ENCODE results near the gene RUSF1.
"Not testable (repeated sequence)": the region's sequence is repeated elsewhere in the genome, so short reads cannot be mapped to it uniquely, and the experiment has no call there.

RUSF1 gene

DNA sequence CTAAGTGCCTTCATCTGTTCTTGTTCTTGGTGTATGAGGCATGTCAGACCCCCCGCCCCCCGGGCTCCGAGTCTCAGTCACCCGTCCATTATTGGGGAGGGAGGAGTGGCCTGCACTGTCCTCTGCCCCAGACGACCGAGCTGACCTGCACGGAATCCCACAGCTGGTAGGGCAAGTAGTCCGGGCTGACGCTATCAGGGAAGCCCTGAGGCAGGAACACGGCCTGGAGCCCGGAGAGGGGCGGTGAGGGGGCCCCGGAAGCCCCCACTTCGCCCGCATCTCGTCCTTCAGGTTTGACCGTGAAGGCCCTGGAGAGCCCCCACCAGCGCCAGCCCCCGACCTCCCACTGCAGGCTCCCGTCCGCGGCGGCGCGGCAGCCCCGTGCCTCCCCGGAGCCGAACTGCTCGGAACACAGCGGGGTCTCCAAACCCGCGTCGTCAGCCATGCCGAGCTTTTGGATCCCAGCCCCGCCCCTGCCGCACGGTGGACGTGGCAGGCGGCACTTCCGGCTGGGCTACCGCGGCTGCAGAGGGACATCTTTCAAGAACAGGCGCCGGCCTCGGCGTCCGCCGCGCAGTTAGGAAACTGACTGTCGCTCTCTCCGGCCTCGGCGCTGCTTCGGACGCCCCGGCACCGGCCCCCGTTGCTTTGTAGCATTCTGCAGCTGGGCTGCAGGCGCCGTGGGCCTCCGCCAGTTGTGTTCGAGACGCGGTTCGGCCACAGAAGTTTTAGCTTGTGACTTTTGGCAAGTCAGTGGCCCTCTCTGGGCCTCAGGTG, at the start of gene RUSF1:
TSS of gene RUSF1 (minus strand) at position 463 of the 777 bp plus-strand sequence. CDS start at position 445, 18 bp downstream.
- DNase-seq (ENCODE audit: low read depth in 2 of 3, low spot score in 2 of 3), result peak; percentile 61 to 75 (median 75)

- DNase-seq (ENCODE audit: low read depth in 2 of 3, low spot score in 2 of 3), result no peak
Measured at GRCh38 chr16:31542763-31543162, 34.6 kb upstream of the RUSF1 start.

DNA sequence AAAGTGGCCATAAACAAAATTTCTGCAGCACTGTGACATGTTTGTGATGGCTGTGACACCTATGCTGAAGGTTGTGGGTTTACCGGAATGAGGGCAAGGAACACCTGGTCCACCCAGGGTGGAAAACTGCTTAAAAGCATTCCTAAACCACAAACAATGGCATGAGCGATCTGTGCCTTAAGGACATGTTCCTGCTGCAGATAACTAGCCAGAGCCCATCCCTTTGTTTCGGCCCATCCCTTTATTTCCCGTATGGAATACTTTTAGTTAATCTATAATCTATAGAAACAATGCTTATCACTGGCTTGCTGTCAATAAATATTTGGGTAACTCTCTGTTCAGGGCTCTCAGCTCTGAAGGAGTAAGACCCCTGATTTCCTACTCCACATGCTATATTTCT, 31.6 kb upstream of the RUSF1 start:
- DNase-seq (ENCODE audit: low read depth in 2 of 3, low spot score in 2 of 3), result not testable (repeated sequence)

DNA sequence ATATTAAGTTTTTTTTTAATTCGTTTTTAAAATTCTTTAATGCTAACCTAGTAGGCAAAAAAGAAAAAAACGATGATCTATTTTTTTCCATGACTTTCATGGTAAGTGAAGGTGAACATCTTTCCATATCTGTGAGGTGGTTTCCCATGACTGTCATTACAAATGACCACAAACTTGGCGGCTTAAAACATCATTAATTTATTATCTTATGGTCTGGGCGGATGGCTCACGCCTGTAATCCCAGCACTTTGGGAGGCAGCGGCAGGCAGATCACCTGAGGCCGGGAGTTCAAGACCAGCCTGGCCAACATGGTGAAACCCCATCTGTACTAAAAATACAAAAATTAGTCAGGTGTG, 30.0 kb upstream of the RUSF1 start:
- not testable (repeated sequence) for DNase-seq (ENCODE audit: low read depth in 2 of 3, low spot score in 2 of 3)

GRCh38 chr16:31537362-31538242, 29.4 kb upstream of the RUSF1 start:
- no peak for DNase-seq (ENCODE audit: low read depth in 2 of 3, low spot score in 2 of 3)

- DNase-seq (ENCODE audit: low read depth in 2 of 3, low spot score in 2 of 3), result no peak
Measured at GRCh38 chr16:31536804-31537361, 28.7 kb upstream of the RUSF1 start.

DNA sequence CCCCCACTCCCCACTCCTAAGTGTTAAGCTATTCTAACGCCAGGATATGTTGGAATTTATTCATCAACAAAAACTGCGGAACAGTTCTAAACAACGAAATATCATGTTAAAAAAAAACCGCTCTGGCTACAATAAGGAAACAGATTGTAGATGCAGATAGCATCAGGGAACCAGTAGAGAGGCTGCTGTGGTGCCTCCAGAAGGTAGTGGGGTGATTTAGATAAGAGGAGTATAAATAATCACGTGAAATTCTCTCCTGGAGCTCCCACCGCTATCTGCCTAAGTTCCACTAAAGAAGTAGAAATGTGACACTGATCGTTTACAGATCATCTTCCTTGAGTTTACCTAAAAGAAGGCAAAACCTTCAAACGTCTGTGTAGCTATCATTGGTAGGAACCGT, 27.5 kb upstream of the RUSF1 start:
- no peak for DNase-seq (ENCODE audit: low read depth in 2 of 3, low spot score in 2 of 3)

DNA sequence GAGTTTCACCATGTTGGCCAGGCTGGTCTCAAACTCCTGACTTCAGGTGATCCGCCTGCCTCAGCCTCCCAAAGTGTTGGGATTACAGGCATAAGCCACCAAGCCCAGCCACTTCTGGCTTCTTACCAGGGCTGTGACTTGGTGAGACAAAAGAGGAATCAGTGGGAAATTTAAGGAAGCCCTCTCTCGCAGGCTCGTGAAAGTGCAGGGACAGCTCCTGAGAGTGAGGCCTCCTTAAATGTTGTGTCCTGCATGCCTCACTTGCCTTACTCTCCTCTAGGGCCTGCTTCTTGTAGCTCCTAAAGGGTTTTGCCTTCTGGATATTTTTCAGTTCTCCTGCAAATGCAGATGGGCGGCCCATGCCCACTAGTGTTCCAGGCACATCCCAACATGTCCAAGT, 24.7 kb upstream of the RUSF1 start:
- no peak for DNase-seq (ENCODE audit: low read depth in 2 of 3, low spot score in 2 of 3)

DNA sequence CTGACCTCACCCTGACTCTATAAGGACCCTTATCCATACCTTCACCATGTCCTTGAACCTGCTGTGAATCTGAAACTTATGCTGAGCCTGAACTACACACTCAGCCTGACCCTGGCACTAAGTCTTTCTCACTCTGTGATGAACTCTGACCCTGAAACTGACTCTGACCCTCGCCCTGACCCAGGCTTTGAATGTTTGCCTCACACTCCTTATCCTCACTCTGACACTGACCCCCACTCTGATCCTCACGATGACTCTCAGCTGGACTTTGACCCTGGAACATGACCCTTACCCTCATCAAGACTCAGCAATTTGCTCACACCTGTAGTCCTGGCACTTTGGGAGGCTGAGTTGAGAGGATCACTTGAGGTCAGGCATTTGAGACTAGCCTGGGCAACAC, 23.9 kb upstream of the RUSF1 start:
- DNase-seq (ENCODE audit: low read depth in 2 of 3, low spot score in 2 of 3), result no peak

GRCh38 chr16:31531096-31531495, 22.9 kb upstream of the RUSF1 start:
- no peak for DNase-seq (ENCODE audit: low read depth in 2 of 3, low spot score in 2 of 3)

DNA sequence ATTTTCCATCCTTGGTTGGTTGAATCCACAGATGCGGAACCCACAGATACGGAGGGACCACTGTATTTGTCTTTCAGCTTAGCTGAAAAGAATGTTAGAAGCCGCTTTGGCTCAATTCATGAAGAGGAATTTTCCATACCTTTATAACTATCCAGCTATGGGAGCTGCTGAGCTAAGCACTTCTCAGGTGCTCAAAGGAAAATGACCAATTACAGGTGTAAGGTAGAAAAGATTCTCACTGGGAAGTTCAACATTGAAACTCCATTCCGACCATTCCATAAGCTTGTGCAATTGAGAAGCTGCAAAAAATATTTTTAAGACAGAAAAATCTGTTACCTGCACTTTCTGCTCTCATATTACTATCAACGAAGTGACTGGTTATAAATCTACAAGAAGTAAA, 22.2 kb upstream of the RUSF1 start:
- DNase-seq (ENCODE audit: low read depth in 2 of 3, low spot score in 2 of 3), result no peak

- DNase-seq (ENCODE audit: low read depth in 2 of 3, low spot score in 2 of 3), result no peak
Measured at GRCh38 chr16:31529937-31530312, 21.7 kb upstream of the RUSF1 start.

- no peak for DNase-seq (ENCODE audit: low read depth in 2 of 3, low spot score in 2 of 3)
Measured at GRCh38 chr16:31529108-31529936, 21.1 kb upstream of the RUSF1 start.

DNA sequence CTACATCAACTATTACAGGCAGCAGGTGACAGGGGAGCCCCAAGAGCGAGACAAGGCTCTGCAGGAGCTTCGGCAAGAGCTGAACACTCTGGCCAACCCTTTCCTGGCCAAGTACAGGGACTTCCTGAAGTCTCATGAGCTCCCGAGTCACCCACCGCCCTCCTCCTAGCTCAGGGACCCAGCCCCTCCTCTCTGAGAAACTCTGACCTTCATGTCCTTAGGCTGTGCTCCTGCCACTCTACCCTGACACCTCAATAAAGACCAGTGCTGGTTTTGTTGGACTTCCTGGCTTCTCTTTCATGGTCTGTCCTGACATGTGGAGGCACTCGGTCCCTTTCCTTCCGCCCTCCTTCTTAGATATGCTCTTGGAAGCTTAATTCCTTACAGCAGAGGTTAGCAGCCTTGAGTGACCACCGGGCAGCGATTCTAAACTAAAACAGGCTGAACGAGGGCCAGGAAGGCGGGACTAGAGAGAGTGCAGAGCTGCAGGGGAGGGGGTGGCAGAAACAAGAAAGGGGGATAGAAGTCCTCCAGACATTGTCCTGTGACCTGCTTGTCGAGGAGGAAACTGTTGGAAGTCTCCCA, 20.4 kb upstream of the RUSF1 start:
- no peak for DNase-seq (ENCODE audit: low read depth in 2 of 3, low spot score in 2 of 3)

- DNase-seq (ENCODE audit: low read depth in 2 of 3, low spot score in 2 of 3), result no peak
Measured at GRCh38 chr16:31527734-31528274, 19.6 kb upstream of the RUSF1 start, which contains the start of gene AHSP. Gene AHSP (plus strand): TSS chr16:31527900. CDS start chr16:31528140, 240 bp downstream.

DNA sequence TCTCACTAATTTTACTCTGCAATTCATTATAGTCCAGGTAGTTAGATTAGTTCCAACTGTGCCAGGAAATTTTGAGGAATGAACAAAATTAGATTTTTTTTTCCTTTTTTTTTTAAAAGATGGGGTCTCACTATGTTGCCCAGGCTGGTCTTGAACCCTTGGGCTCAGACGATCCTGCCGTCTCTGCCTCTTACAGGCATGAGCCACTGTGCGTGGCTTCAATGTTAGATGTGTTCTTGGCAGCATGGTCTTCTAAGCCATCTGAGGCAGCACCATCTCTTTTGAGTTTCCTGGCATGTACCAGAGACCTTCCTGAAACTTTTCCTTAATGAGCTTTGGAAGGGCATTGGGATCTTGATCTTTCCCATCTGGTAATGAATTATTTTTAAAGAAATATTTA, 16.9 kb upstream of the RUSF1 start:
- DNase-seq (ENCODE audit: low read depth in 2 of 3, low spot score in 2 of 3), result no peak

GRCh38 chr16:31523768-31524167, 15.6 kb upstream of the RUSF1 start:
- not testable (repeated sequence) for DNase-seq (ENCODE audit: low read depth in 2 of 3, low spot score in 2 of 3)

GRCh38 chr16:31522071-31522470, 13.9 kb upstream of the RUSF1 start:
- DNase-seq (ENCODE audit: low read depth in 2 of 3, low spot score in 2 of 3), result no peak

DNA sequence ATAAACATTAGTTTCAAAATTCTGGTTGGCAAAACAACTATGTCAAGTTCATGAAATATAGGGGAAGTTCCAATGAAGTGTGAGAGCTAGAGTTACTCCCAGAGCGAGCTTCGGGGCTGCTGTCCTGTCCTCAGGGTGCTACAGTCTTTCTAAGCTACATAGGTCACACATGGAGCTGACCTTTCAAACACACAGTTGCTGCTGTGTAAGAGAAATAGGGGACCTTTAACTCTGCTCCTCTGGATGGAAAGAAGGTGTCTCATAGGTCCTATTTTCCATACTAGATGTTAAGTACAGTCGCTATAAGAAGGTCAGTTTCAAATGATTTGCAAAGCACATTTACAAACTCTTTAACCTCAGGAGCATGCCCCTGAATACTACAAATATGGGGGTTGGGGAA, 13.2 kb upstream of the RUSF1 start:
- no peak for DNase-seq (ENCODE audit: low read depth in 2 of 3, low spot score in 2 of 3)

- no peak for DNase-seq (ENCODE audit: low read depth in 2 of 3, low spot score in 2 of 3)
Measured at GRCh38 chr16:31519759-31520431, 11.7 kb upstream of the RUSF1 start.

Data from activated CD8-positive, alpha-beta memory T cell treated with anti-CD3 and anti-CD28 coated beads for 48 hours (primary cell).